NCI-H748 (cell line): Measurements from ENCODE around the gene PPP1R2B.
"Not testable (repeated sequence)": the region's sequence is repeated elsewhere in the genome, so short reads cannot be mapped to it uniquely, and the experiment has no call there.

Source experiments
- DNase-seq: peaks from one replicate; lab custom pipeline; 2025; ENCODE audit not compliant: unreplicated experiment; lab: John Stamatoyannopoulos, UW

The PPP1R2B gene

GRCh38 chr5:156850206-156850751 is at the start of gene PPP1R2B:
TSS of gene PPP1R2B (plus strand) at chr5:156850295. CDS start at chr5:156850563, 268 bp downstream.
- DNase-seq = no peak

GRCh38 chr5:156800929-156801328 is 49.2 kb upstream of the PPP1R2B start:
- no peak for DNase-seq

DNA sequence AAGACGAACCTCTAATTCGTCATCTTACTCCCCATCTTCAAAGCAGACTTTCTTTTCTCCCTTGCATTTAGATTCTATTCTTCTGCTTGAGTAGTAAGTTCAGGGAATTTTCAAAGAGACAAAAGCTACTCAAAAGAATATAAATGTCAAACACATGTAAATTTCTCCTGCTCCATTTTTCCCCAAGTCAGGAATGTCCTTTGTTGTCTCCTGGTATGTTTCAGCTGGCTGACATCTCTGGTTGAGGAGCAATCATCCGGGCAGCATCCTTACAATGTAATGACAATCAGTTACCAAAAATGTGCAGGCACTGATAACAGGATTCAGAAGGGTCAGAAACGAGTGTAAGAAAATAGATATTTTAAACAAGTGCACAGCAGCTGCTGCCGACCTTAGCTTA is 47.6 kb upstream of the PPP1R2B start:
- DNase-seq = no peak

DNA sequence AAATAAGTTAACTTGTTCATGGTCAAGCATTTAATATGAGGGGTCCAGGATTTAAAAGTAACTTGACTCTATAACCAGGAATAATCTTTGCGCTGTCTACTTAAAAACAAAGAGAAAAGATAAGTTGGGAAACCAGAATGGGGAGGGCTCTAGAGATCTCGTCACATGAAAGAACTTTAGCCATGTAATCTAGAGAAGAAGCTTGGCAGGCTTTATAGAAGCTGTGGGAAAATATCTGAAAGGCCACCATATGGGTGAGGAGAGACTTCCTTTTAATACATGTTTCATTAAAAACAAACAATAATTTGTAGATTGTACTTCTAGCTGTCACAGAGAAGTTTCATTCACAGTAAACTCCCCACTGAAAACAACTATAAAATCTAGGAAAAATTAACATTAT is 46.7 kb upstream of the PPP1R2B start:
- DNase-seq = no peak

DNA sequence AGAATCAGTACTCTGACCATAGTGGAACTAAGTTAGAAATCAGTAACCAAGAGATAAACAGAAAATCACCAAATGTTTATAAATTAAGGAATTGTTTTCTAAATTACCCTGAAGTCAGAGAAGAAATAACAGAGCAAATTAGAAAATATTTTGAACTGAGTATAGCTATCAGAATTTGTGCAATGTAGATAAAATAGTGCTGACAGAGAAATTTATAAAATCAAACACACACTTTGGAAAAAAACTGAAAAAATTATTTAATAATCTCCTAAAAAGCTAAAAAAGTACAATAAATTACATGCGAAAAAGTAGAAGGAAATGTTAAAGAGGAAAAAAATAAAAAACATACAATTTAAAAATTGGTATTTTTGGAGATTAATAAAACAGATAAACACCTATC is 37.1 kb upstream of the PPP1R2B start:
- DNase-seq = no peak

GRCh38 chr5:156815988-156816599 is 34.0 kb upstream of the PPP1R2B start:
- DNase-seq = peak; percentile 44

GRCh38 chr5:156819537-156819936 is 30.6 kb upstream of the PPP1R2B start:
- no peak for DNase-seq

- DNase-seq = no peak
Observed at GRCh38 chr5:156819967-156820581, 30.0 kb upstream of the PPP1R2B start.

GRCh38 chr5:156824241-156824640 is 25.9 kb upstream of the PPP1R2B start:
- DNase-seq = no peak

- peak; percentile 50 for DNase-seq
Observed at GRCh38 chr5:156824800-156825199, 25.3 kb upstream of the PPP1R2B start.

- DNase-seq = no peak
Observed at GRCh38 chr5:156825688-156826087, 24.4 kb upstream of the PPP1R2B start.

DNA sequence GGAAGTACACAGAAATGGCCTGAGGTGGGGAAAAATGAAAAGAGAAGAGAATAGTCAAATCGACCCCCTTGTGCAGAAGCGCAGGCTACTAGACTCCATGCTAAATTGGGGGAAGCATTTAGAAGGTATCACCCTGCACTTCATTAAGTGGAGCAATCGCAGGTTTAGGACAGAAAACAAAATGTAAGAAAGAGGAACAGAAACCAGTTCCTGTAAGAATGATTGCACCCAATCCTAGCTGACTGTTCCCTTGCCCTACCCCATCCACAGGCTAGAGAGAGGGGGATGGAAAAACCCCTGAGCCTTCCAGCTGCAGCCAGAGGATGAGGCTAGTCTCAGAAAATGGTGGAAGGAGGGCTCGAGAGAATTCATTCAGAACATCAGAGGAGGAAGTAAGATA is 23.9 kb upstream of the PPP1R2B start:
- DNase-seq = no peak

DNA sequence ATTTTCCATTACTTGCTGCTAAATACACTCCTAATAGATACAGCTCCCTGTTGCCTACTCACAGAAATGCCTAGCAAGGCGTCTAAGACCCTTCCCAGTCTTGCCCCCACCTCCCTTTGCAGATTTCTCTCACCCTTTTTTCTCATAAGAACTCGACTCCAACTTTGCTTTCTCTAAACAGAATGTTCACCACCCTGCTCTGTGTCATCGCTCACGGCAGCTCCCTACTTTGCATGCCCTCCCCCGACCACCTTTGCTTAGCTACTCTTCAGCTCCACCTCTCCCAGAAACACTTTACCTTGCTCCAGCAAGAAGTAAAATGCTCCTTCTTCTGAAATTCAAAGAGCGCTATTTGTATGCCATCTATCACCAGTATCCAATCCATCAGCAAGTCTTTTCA is 15.2 kb upstream of the PPP1R2B start:
- DNase-seq = no peak

DNA sequence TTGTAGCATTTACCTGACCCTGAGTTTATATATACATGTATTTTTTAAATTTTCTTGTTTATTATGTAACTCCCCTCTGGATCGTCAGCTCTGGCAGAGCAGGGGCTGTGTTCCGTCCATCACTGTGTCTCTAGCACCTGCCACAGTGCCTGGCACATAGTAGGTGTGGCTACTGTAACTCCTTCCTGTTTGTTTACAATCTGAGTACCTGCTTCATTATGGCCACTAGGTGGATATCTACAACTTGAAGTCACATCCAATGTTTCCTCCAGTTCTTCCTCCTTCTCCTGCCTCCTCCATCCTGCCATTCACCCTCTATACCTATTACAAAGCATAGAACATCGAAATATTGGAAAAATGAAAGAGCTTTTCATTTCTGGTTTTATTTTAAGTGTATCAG is 14.2 kb upstream of the PPP1R2B start:
- peak; percentile 34 for DNase-seq

DNA sequence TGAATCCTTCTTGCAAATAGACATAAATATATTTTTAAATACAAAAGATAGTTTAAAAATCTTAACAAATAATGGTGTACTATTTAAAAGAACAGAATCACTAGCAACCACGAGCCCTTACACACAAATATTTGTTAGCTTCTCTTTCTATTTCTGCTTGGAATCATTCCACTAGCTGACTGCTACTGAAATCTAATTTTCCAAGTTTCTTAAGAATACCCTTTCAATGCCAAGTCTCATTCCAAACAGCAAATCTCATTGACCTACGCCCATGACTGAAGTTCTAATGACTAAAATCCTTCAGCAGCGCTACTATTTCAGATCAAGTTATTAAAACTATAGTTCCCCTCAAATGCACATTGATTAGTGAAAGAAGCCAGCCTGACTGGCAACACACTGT is 13.2 kb upstream of the PPP1R2B start:
- DNase-seq = no peak

GRCh38 chr5:156838961-156839360 is 11.1 kb upstream of the PPP1R2B start:
- no peak for DNase-seq

DNA sequence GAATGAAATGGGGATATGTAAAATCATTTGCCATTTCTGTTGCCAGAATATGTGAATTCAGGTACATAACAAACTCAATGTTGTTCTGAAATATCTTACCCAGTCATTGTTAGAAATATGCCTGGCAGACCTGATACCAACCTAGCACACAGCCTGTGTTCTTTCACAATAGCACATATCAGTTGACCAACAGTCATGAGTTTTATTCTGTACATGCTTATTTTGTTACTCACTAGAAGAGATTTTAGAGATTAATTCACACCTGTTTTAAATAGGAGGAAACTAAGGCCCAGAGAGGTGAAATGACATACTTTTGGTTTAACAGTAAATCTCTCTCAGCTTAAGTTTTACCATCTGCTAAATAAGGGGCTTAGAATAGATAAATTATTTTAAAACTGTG is 8.4 kb upstream of the PPP1R2B start:
- DNase-seq = no peak

GRCh38 chr5:156846914-156847313 is 3.2 kb upstream of the PPP1R2B start:
- no peak for DNase-seq

GRCh38 chr5:156848447-156848846 is 1.6 kb upstream of the PPP1R2B start:
- not testable (repeated sequence) for DNase-seq

DNA sequence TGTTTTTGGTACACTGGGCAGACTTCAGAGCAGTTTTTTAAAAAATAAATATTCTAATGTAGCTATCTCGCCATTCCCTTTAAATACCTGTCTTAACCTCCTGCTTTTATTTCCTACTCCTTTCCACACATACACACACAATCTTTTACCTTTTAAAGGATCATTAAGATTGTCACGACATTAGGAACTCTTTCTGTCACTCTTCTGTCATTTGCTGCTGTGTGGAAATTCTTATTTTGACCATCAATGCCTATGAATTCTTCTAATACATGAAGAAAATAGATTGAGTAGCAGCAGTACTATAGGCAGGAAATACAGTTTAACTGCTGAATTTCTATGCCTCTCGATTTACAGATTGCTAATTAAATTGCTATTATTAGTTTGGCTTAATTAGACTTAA is 1.8 kb downstream of the PPP1R2B start:
- no peak for DNase-seq

DNA sequence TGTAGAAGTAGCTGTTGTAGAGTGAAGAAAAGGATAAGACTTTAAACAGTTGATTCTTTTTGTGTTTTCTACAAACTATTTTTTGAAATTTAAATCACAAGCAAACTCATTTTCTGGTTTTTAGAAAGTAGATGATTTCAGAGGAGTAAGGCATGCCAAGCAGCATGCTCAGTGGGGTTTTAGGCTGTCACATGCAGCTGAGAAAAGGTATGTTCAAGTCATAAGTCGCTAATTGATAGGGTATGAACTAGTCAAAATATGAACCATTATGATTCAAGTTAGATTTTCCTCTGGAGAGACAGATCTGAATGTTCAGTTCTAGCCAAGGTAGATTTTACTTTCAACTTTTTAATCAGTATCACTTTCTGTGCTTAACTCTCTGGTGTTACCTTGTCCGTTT is 3.0 kb downstream of the PPP1R2B start:
- not testable (repeated sequence) for DNase-seq

DNA sequence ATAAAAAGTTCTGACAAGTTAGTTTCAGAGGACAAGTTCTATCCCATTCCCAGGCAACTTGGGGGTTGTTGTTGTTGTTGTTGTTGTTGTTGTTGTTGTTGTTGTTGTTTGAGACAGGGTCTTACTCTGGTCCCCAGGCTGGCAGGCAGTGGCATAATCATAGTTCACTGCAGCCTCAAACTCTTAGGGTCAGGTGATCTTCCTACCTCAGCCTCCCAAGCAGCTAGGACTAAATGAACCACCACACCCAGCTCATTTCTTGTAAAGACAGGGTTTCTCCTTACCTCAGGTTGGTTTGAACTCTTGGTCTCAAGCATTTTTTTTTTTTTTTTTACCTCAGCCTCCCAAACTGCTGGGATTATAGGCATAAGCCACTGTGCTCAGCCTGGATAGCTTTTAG is 15.3 kb downstream of the PPP1R2B start:
- no peak for DNase-seq

DNA sequence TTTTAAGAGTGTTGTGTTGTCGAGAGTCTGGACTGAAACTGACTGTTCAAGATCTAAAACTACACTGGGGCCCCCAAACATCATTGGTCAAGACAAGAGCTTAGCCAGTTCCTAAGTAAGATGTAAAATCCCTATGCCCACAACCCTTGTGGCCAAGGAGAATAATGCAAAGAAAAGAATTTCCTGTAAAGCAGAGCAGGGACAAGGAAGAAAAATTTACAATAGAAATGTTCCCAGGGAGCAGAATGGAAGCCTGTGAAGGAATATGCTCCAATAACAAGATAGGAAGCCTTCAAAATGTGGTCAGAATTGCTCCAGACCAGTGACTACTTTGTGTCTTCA is 20.4 kb downstream of the PPP1R2B start:
- no peak for DNase-seq
